Mucosa of rectum (tissue), 2 donors: Measurements from ENCODE around the gene TLL2.

Experiments used
- H3K27ac ChIP-seq, 2 donors: one replicate each; pipeline ENCODE4 v1.7.0; 2013; ENCODE audit warnings: inconsistent platforms in 2 of 2, low read depth in 2 of 2, low read length in 2 of 2
- H3K27me3 ChIP-seq, 2 donors: one replicate each; pipeline ENCODE4 v1.7.0; 2013; ENCODE audit warnings: low read length in 2 of 2; ENCODE audit not compliant: control insufficient read depth in 2 of 2, insufficient read depth in 2 of 2
- H3K36me3 ChIP-seq, 2 donors: one replicate each; pipeline ENCODE4 v1.7.0; 2013; ENCODE audit warnings: low read length in 2 of 2; ENCODE audit not compliant: control insufficient read depth in 2 of 2, insufficient read depth in 2 of 2
- H3K4me1 ChIP-seq, 2 donors: one replicate each; pipeline ENCODE4 v1.7.0; 2013; ENCODE audit warnings: low read length in 2 of 2, mild to moderate bottlenecking in 1 of 2; ENCODE audit not compliant: control insufficient read depth in 2 of 2, insufficient read depth in 2 of 2
- H3K4me3 ChIP-seq, 2 donors: one replicate each; pipeline ENCODE4 v1.7.0; 2013; ENCODE audit warnings: low read length in 2 of 2
- H3K9ac ChIP-seq, 2 donors: one replicate each; pipeline ENCODE4 v1.7.0; 2013; ENCODE audit warnings: low read length in 2 of 2, low read depth in 1 of 2, mild to moderate bottlenecking in 1 of 2
- H3K9me3 ChIP-seq, 2 donors: one replicate each; pipeline ENCODE4 v1.7.0; 2013; ENCODE audit warnings: low read length in 2 of 2; ENCODE audit not compliant: control insufficient read depth in 2 of 2
- donor health status: healthy.
- donor health status: Normal muscosa, but diverticular disease.

Gene TLL2

DNA sequence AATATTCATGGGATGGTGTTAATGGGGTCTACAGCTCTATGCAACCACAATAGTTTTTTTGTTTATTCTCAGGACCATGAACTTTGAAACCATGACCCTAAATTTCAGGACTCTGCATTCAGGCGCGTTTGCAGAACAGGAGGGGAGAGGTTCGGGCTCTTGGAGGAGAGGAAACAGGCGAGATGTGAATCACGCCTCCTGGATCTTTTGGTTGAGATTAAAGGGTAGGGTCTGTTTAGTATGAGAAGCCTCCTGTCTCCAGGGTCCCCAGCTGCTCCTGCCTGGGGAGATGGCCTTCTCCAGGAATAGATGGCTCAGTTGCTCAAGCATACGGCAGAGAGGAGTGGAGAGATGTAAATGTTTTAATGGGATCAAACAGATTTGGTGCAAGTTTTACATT, 18.2 kb downstream of the TLL2 start:
- H3K27me3 ChIP-seq = no peaks in the 10 kb centered on the region

DNA sequence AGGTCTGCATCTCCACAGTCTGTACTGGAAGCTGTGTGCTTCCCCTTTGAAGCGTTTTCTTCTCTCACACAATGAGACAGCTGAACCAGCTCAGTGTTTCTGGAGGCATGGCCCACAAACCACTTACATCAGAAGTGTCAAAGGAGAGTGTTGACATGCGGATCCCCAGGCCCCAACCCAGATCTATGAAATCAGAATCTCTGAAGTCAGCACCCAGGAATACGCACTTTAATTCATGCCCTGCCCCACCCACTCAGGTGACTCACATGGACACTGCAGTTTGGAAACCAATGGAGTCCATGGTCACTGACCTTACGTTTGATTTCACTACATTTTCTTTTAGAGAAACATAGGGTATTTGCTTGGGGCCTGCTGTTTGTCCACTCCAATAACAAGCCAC, 19.0 kb downstream of the TLL2 start:
- no peaks in the 10 kb centered on the region for H3K36me3 ChIP-seq
- no peak overlapping the region for H3K27ac ChIP-seq
- no peaks in the 10 kb centered on the region for H3K27me3 ChIP-seq
- no peak overlapping the region for H3K9ac ChIP-seq
- no peaks in the 10 kb centered on the region for H3K4me1 ChIP-seq
- no peaks in the 10 kb centered on the region for H3K9me3 ChIP-seq
- H3K4me3 ChIP-seq = no peak overlapping the region

More for the DNA sequence above, 18.2 kb downstream of the TLL2 start:
- H3K36me3 ChIP-seq = no peaks in the 10 kb centered on the region
- no peaks in the 10 kb centered on the region for H3K4me1 ChIP-seq
- H3K9me3 ChIP-seq = no peaks in the 10 kb centered on the region
- no peak overlapping the region for H3K9ac ChIP-seq
- H3K4me3 ChIP-seq = no peak overlapping the region
- no peak overlapping the region for H3K27ac ChIP-seq

DNA sequence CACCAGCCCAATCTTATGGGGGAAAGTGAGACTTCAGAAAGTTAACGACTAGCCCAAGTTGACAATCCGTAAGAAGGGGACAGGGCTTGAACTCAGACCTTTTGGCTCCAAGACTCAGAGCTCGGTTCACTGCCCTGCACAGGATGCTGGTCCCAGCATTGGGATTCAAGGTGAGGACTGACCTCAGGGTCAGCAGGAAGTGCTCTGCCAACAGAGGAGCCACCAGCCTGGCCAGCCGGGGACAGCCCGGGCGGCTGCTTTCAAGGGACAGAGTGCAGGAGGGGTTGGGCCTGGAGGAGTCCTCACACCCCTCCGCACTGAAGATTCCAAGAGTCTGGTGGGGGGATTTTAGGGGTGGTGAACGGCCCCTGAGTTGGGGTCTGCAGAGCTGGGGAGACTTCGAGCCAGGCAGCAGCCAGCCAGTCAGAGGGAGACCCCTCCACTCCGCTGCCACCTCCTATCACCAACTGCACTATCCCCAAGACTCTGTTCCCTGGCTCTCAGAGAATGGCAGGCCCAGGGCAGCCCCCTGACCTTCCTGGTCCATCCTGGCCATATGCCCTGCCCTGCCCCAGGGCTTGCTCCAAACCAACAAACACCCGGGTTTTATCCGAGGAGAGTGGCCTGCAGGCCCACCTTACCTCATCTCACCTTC, 19.7 kb downstream of the TLL2 start:
- no peaks in the 10 kb centered on the region for H3K36me3 ChIP-seq
- no peak overlapping the region for H3K9ac ChIP-seq
- no peaks in the 10 kb centered on the region for H3K4me1 ChIP-seq
- H3K4me3 ChIP-seq = no peak overlapping the region
- no peaks in the 10 kb centered on the region for H3K27me3 ChIP-seq
- no peak overlapping the region for H3K27ac ChIP-seq
- H3K9me3 ChIP-seq = no peaks in the 10 kb centered on the region

DNA sequence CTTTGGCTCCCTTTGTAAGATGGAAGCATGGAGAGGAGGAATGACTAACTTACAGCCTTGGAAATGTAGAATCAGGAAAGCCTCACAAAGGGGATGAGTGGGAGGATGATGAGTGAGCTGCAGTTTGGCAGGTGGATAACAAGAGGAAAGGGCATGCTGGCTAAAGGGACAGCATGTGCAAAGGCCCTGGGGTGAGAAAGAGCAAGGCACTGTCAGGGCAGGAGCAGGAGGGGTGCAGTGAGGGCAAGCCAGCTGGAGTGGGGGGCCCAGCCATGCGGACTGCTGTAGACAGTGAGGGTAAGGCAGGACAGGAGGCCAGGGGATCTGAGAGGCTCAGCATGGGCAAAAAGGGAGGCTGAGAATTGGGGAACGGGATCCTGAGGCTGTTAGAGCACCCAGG, 20.5 kb downstream of the TLL2 start:
- Histone ChIP-seq H3K36me3 (no peaks in the 10 kb centered on the region), H3K4me3 (no peak overlapping the region), H3K9me3 (no peaks in the 10 kb centered on the region), H3K4me1 (no peaks in the 10 kb centered on the region), H3K9ac (no peak overlapping the region), H3K27ac (no peak overlapping the region), H3K27me3 (no peaks in the 10 kb centered on the region)

DNA sequence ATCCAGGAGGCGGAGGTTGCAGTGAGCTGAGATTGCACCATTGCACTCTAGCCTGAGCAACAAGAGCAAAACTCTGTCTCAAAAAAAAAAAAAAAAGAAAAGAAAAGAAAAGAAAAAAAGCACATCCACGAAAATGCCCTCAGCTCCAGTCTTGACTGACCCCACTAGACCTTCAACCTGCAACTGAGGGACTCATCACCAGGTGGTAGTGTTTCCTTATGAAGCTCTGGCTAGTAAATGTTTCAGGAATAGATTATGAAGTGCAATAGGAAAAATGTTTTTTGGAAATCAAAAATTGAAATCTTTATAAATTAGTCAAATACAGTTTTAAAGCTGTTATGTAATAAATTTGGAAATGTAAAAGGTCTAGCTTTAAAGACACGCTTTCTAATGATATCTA, 22.4 kb downstream of the TLL2 start:
- Histone ChIP-seq H3K27me3 (peaks cover 0 to 3% of the 10 kb centered on the region in 2 donors), H3K4me3 (no peak overlapping the region), H3K27ac (no peak overlapping the region), H3K36me3 (no peaks in the 10 kb centered on the region), H3K9me3 (no peaks in the 10 kb centered on the region), H3K9ac (no peak overlapping the region), H3K4me1 (no peaks in the 10 kb centered on the region)

DNA sequence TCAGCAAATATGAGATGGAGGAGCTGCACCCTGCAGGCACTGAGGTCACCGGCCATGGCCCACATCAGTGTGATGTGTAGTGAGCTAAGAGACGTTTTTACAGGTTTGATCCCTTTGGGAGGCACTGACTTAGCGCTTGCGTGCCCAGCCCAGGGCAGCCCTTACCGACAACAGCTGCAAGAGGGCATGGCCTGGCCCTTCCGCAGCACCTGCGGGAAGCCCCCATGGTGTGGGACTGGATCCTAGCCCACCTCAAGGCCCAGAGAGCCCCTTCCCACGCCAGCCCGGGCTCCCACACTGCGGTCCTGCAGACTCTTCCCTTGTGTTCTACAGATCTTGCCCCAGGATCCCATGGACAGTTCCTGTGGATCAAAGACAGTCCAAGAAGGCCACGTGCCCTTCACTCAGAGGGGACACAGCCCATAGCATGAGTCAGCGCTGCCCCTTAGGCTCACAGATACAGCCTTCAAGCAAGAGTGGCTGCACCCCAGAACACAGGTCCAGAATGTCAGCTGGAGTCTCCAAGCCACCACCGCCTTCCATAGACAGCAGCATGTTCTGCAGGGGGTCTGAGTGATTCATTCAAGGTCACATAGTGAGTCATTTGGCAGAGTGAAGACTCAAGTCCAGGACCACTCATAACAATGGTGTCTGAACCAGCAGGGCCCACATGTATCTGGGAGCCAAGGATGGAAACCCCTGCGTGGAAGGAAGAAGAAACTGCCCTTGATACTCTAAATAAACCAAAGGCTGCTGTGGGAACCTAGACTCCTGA, 25.4 kb downstream of the TLL2 start:
- Histone ChIP-seq H3K9me3 (no peaks in the 10 kb centered on the region), H3K4me1 (no peaks in the 10 kb centered on the region), H3K36me3 (no peaks in the 10 kb centered on the region), H3K4me3 (no peak overlapping the region), H3K9ac (no peak overlapping the region), H3K27me3 (peaks cover 0 to 3% of the 10 kb centered on the region in 2 donors), H3K27ac (no peak overlapping the region)

DNA sequence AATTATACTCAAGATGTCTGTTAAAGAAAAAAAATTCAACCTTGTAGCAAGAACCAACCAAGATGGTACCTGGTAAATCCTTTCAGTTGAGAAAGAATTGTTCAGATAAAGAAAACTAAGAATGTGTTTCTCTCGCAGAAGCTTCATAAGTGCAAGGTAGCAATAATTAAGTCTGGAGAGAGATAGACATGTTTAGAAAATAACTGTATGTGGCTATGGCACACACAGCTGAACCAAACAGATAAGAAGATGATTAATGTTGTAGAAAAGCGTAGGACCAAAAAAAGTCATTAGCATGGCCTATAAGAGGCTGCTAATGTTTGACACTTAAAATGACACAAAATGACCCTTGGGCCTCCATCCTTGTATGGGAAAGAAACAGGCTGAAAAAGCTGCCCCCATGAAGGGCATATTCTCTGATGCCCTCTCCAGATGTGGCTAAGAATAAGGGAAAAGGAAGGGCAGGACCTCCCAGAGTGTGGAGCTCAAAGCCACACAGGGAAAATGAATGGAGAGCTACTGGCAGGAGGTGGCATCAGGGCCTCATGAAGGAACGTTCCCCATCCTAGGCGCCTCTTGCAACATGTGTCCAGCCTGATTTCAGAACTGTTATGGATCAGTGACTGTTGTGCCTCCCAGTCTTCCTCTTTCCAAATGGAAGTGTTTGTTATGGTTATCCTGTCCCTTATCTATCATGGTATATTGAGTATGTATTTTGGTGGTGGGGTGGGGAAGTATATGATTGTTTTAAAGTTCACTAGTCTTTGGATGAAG, 30.7 kb downstream of the TLL2 start:
- no peak overlapping the region for H3K9ac ChIP-seq
- no peaks in the 10 kb centered on the region for H3K9me3 ChIP-seq
- peaks cover 0 to 3% of the 10 kb centered on the region in 2 donors for H3K27me3 ChIP-seq
- no peak overlapping the region for H3K4me3 ChIP-seq
- no peaks in the 10 kb centered on the region for H3K4me1 ChIP-seq
- H3K27ac ChIP-seq = no peak overlapping the region
- H3K36me3 ChIP-seq = no peaks in the 10 kb centered on the region

DNA sequence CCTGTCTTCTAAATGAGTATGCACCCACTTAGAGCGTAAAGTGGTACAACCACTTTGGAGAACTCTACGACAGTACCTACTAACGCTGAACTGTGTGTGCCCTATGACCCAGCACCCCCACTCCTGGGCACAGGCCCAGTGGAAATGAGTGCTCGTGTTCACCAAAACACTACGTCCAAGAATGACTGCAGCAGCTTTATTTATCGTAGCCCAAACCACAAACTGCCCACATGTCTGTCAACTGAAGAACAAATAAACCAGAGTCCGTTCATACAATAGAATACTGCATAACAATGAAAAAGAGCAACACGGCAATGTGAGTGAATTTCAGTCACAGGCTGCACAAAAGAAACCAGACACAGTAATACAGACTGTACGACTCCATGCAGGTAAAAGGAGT, 35.4 kb downstream of the TLL2 start:
- Histone ChIP-seq H3K4me1 (no peaks in the 10 kb centered on the region), H3K9ac (no peak overlapping the region), H3K36me3 (no peaks in the 10 kb centered on the region), H3K4me3 (no peak overlapping the region), H3K27me3 (peaks cover 0 to 6% of the 10 kb centered on the region in 2 donors), H3K9me3 (no peaks in the 10 kb centered on the region), H3K27ac (no peak overlapping the region)

DNA sequence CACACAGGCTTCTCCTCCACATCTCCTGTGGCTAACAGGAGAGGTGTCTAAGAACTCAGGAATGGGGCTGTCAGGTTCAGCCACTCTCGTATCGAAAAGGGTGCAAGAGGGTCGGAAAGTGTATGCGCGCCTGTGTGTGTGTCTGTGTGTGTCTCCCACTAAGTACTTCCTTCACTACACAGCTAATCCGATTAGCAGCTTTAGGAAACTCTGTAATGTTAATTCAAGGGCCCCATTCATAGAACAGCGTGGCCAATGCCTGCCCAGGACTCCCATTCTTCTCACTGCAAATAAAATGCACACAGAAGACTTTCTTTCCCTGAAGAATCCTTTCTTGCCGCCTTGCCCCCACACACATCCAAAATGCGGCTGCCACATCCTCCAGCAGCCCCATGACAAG, 39.9 kb downstream of the TLL2 start:
- no peak overlapping the region for H3K27ac ChIP-seq
- no peaks in the 10 kb centered on the region for H3K9me3 ChIP-seq
- H3K27me3 ChIP-seq = peaks cover 0 to 7% of the 10 kb centered on the region in 2 donors
- no peaks in the 10 kb centered on the region for H3K36me3 ChIP-seq
- no peak overlapping the region for H3K4me3 ChIP-seq
- H3K4me1 ChIP-seq = no peaks in the 10 kb centered on the region
- no peak overlapping the region for H3K9ac ChIP-seq

DNA sequence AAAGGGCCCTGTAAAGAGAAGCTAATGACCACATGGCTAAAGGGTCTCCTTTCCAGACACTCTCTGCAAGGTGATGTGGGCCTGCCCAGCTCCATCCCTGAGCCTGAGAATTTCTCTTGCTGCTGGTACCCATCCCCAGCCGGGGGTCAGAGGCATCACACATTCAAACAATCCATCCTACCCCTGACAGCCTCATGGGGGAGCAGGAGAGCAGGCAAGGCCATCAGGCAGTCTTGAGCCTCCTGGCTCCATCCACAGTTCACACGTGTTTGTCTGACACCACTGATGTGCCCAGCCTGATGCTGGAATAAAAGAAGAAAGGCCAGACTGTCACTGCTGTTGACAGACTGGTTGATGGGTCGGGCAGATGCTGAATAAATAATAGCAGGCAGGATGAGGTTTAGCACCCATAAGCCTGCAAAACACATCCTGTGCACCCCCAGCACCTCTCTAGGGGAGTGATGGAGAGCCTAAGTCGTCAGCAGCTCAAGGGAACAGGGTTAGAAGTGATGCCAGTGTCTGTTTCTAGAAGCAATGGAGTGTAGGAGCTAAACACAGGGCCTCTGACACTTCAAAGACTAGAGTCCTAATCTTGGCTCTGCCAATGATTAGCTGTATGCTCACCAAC, 43.5 kb downstream of the TLL2 start:
- H3K4me1 ChIP-seq = no peaks in the 10 kb centered on the region
- H3K4me3 ChIP-seq = no peak overlapping the region
- H3K36me3 ChIP-seq = no peaks in the 10 kb centered on the region
- no peak overlapping the region for H3K9ac ChIP-seq
- no peak overlapping the region for H3K27ac ChIP-seq
- H3K27me3 ChIP-seq = peaks cover 0 to 6% of the 10 kb centered on the region in 2 donors
- no peaks in the 10 kb centered on the region for H3K9me3 ChIP-seq
